H9 (cell line): ENCODE measurements around the gene HIPK2. TPM values are rescaled to one million over a fixed set of nuclear protein-coding genes. Genes with fewer than 3 reads are reported as not detected.

Experiments
- DNase-seq: peaks from one replicate; pipeline ENCODE4 v3.0.0-alpha.2; 2017
- H2AFZ ChIP-seq: one replicate; pipeline ENCODE4 v1.6.1; 2013; ENCODE audit warnings: mild to moderate bottlenecking, low read length, control low read depth, moderate library complexity
- H2AK5ac ChIP-seq: 2 replicates; pipeline ENCODE4 v1.6.1; 2013; ENCODE audit warnings: low read length, control low read depth, mixed read lengths; ENCODE audit not compliant: insufficient read length
- H2BK120ac ChIP-seq: one replicate; pipeline ENCODE4 v1.6.1; 2013; ENCODE audit warnings: low read depth, mild to moderate bottlenecking, low read length, control low read depth, inconsistent platforms; ENCODE audit not compliant: poor library complexity, severe bottlenecking
- H2BK12ac ChIP-seq: 2 replicates; pipeline ENCODE4 v1.6.1; 2013; ENCODE audit warnings: low read length, control low read depth, mixed read lengths, low read depth; ENCODE audit not compliant: insufficient read length
- H2BK15ac ChIP-seq: 2 replicates; pipeline ENCODE4 v1.6.1; 2013; ENCODE audit warnings: low read depth, low read length, control low read depth
- H2BK20ac ChIP-seq: one replicate; pipeline ENCODE4 v1.6.1; 2013; ENCODE audit warnings: low read depth, mild to moderate bottlenecking, low read length, control low read depth, inconsistent platforms; ENCODE audit not compliant: poor library complexity, severe bottlenecking
- H2BK5ac ChIP-seq: 2 replicates; pipeline ENCODE4 v1.6.1; 2013; ENCODE audit warnings: low read length, control low read depth, mixed read lengths; ENCODE audit not compliant: insufficient read length
- H3K14ac ChIP-seq: 2 replicates; pipeline ENCODE4 v1.6.1; 2013; ENCODE audit warnings: low read length, control low read depth; ENCODE audit not compliant: insufficient read depth
- H3K18ac ChIP-seq: 2 replicates; pipeline ENCODE4 v1.6.1; 2013; ENCODE audit warnings: low read depth, mild to moderate bottlenecking, mixed read lengths, low read length, control low read depth; ENCODE audit not compliant: insufficient read length
- H3K23ac ChIP-seq: 2 replicates; pipeline ENCODE4 v1.6.1; 2013; ENCODE audit warnings: low read length, control low read depth, mixed read lengths, low read depth; ENCODE audit not compliant: insufficient read length
- H3K23me2 ChIP-seq: 2 replicates; pipeline ENCODE4 v1.6.1; 2013; ENCODE audit warnings: low read depth, mild to moderate bottlenecking, mixed read lengths, low read length, control low read depth; ENCODE audit not compliant: insufficient read length, poor library complexity, severe bottlenecking
- H3K27ac ChIP-seq: 2 replicates; pipeline ENCODE4 v1.5.1; 2013; ENCODE audit warnings: low read length, control low read depth, mixed read lengths, low read depth; ENCODE audit not compliant: insufficient read length
- H3K27me3 ChIP-seq: 2 replicates; pipeline ENCODE4 v1.6.1; 2013; ENCODE audit warnings: low read length, control low read depth, inconsistent platforms; ENCODE audit not compliant: insufficient read depth
- H3K4ac ChIP-seq: 2 replicates; pipeline ENCODE4 v1.6.1; 2013; ENCODE audit warnings: low read depth, mild to moderate bottlenecking, control low read depth, inconsistent platforms, low read length, moderate library complexity
- H3K4me1 ChIP-seq: 2 replicates; pipeline ENCODE4 v1.6.1; 2013; ENCODE audit warnings: low read length, control low read depth, inconsistent platforms; ENCODE audit not compliant: insufficient read depth
- H3K4me2 ChIP-seq: 2 replicates; pipeline ENCODE4 v1.6.1; 2013; ENCODE audit warnings: low read length, control low read depth, mixed read lengths; ENCODE audit not compliant: insufficient read length, insufficient read depth
- H3K56ac ChIP-seq: 2 replicates; pipeline ENCODE4 v1.6.1; 2013; ENCODE audit warnings: low read depth, mild to moderate bottlenecking, mixed read lengths, low read length, control low read depth; ENCODE audit not compliant: insufficient read length
- H3K79me1 ChIP-seq: 2 replicates; pipeline ENCODE4 v1.6.1; 2013; ENCODE audit warnings: low read depth, mild to moderate bottlenecking, moderate library complexity, low read length, control low read depth, inconsistent platforms; ENCODE audit not compliant: insufficient read depth, poor library complexity, severe bottlenecking
- H3K79me2 ChIP-seq: 2 replicates; pipeline ENCODE4 v1.6.1; 2013; ENCODE audit warnings: low read length, control low read depth, inconsistent platforms; ENCODE audit not compliant: insufficient read depth
- H3K9ac ChIP-seq: 2 replicates; pipeline ENCODE4 v1.6.1; 2013; ENCODE audit warnings: low read length, control low read depth, mixed read lengths; ENCODE audit not compliant: insufficient read length; ENCODE audit errors: extremely low read depth
- H3K9me3 ChIP-seq: one replicate; pipeline ENCODE4 v1.6.1; 2013; ENCODE audit warnings: low read depth, low read length, inconsistent platforms; ENCODE audit not compliant: control insufficient read depth
- H3T11ph ChIP-seq: one replicate; pipeline ENCODE4 v1.6.1; 2013; ENCODE audit warnings: mild to moderate bottlenecking, low read length, control low read depth, inconsistent platforms
- H4K20me1 ChIP-seq: one replicate; pipeline ENCODE4 v1.6.1; 2013; ENCODE audit not compliant: control insufficient read depth, insufficient read length, insufficient read depth
- H4K5ac ChIP-seq: 2 replicates; pipeline ENCODE4 v1.6.1; 2013; ENCODE audit warnings: low read depth, mild to moderate bottlenecking, mixed read lengths, low read length, control low read depth; ENCODE audit not compliant: insufficient read length
- H4K8ac ChIP-seq: replicated peaks from 2 replicates; pipeline ENCODE4 v1.6.1; 2013; ENCODE audit warnings: low read length, control low read depth, mixed read lengths, low read depth; ENCODE audit not compliant: insufficient read length
- H4K91ac ChIP-seq: 2 replicates; pipeline ENCODE4 v1.6.1; 2013; ENCODE audit warnings: low read depth, mild to moderate bottlenecking, moderate library complexity, mixed read lengths, low read length, control low read depth; ENCODE audit not compliant: insufficient read length
- H3K27ac Mint-ChIP-seq, 3 experiments: 2 replicates in 2 of 3; 3 replicates in 1 of 3; pipeline ENCODE4 v1.8.0; 2020 to 2021; ENCODE audit warnings: mixed read lengths in 3 of 3, mild to moderate bottlenecking in 1 of 3, moderate library complexity in 1 of 3
- H3K27me3 Mint-ChIP-seq: 2 replicates; pipeline ENCODE4 v1.8.0; 2021; ENCODE audit warnings: low read depth, mild to moderate bottlenecking, moderate library complexity, mixed read lengths
- H3K36me3 Mint-ChIP-seq, 3 experiments: 2 replicates in 2 of 3; 3 replicates in 1 of 3; pipeline ENCODE4 v1.8.0; 2020 to 2021; ENCODE audit warnings: low read depth in 3 of 3, mixed read lengths in 3 of 3; ENCODE audit not compliant: insufficient read depth in 1 of 3
- H3K4me1 Mint-ChIP-seq, 2 experiments: 2 replicates each; pipeline ENCODE4 v1.8.0; 2020; ENCODE audit warnings: mixed read lengths in 2 of 2
- H3K4me3 Mint-ChIP-seq, 2 experiments: 2 replicates in 1 of 2; 3 replicates in 1 of 2; pipeline ENCODE4 v1.8.0; 2020 to 2021; ENCODE audit warnings: mild to moderate bottlenecking in 2 of 2, mixed read lengths in 2 of 2, moderate library complexity in 1 of 2
- H3K9me3 Mint-ChIP-seq, 2 experiments: 2 replicates in 1 of 2; 3 replicates in 1 of 2; pipeline ENCODE4 v1.8.0; 2020; ENCODE audit warnings: mild to moderate bottlenecking in 2 of 2, mixed read lengths in 2 of 2, moderate library complexity in 1 of 2
- CTCF ChIP-seq: fragments of 200-600 bp; sonication (generic); conservative IDR thresholded peaks from 3 replicates; pipeline ENCODE4 v1.8.0; 2021; ENCODE audit warnings: antibody characterized with exemption, mild to moderate bottlenecking
- WGBS: extraction: QIAGEN DNeasy Blood & Tissue Kit; methylation state at CpG from one replicate; pipeline ENCODE4 v1.1.7; 2013; ENCODE audit warnings: missing lambda C conversion rate, low lambda C conversion rate, mixed read lengths; ENCODE audit not compliant: insufficient read length; ENCODE audit errors: extremely low coverage; 5-methylcytosine and 5-hydroxymethylcytosine counted together
- total RNA-seq: library from RNA; stranded (reverse); gene quantifications from 2 replicates; pipeline ENCODE4 v1.2.1, GENCODE V29; 2021

The HIPK2 gene
- total RNA-seq, 1 experiment from 2014 or later: 21.9 TPM

GRCh38 chr7:139741239-139741638 lies 36.6 kb downstream of the HIPK2 start:
- Histone ChIP-seq H2AK5ac (no peak overlapping the region), H3K27ac (no peak overlapping the region), H3K4me1 (no peaks in the 10 kb centered on the region; the same call in 1 of the 2 replicates), H3K79me1 (no peaks in the 10 kb centered on the region), H4K20me1 (no peaks in the 10 kb centered on the region), H3K79me2 (no peaks in the 10 kb centered on the region; the same call in 1 of the 2 replicates), H2BK5ac (no peak overlapping the region), H2BK12ac (no peak overlapping the region), H3K18ac (no peak overlapping the region), H4K91ac (no peak overlapping the region), H3K9ac (no peak overlapping the region), H3K23me2 (no peaks in the 10 kb centered on the region), H3T11ph (no peak overlapping the region), H3K27me3 (no peaks in the 10 kb centered on the region; the same call in 1 of the 2 replicates), H2AFZ (no peak overlapping the region), H2BK15ac (no peak overlapping the region), H3K4me2 (no peak overlapping the region), H3K56ac (no peak overlapping the region), H3K4ac (no peak overlapping the region), H3K9me3 (no peaks in the 10 kb centered on the region), H3K23ac (no peak overlapping the region), H2BK120ac (no peak overlapping the region), H4K8ac (no peak overlapping the region), H3K14ac (no peak overlapping the region), H4K5ac (no peak overlapping the region), H2BK20ac (no peak overlapping the region)
- H3K4me3 Mint-ChIP-seq: no peak overlapping the region
- TF ChIP-seq CTCF: no peak
- DNase-seq: no peak
- H3K4me1 Mint-ChIP-seq: peaks cover 26 to 30% of the 10 kb centered on the region in 2 experiments
- no peaks in the 10 kb centered on the region for H3K27me3 Mint-ChIP-seq
- H3K27ac Mint-ChIP-seq: no peak overlapping the region
- H3K9me3 Mint-ChIP-seq: no peaks in the 10 kb centered on the region
- WGBS: no CpG with 5 or more reads among the region's 7 CpGs
- H3K36me3 Mint-ChIP-seq: no peaks in the 10 kb centered on the region
